Cardiac septum (tissue), 1 donor: ENCODE measurements around the gene PCDH15. TPM values are rescaled to one million over a fixed set of nuclear protein-coding genes. Genes with fewer than 3 reads are reported as not detected.

Source experiments
- DNase-seq: peaks from one replicate; pipeline ENCODE4 v3.0.0-alpha.2; 2020; ENCODE audit warnings: low spot score
- intact Hi-C: fragments of 100-400 bp; cut with DNase I; formaldehyde crosslinking; loops from one replicate; pipeline ENCODE4 v1.14.0; 2022
- long read RNA-seq: library from polyadenylated mRNA; unstranded; transcript quantifications from one replicate; pipeline ENCODE4 v2.0.0, GENCODE V29; 2021
- total RNA-seq: library from RNA; stranded (reverse); fragmentation: NEBNext Ultra II Directional; extraction: Animal tissue kit (Norgen Biotek cat#: 25700); gene quantifications from one replicate; pipeline ENCODE4 v1.2.1, GENCODE V29; 2021
- donor health status: DM: no; HTN: no; CAD: no.

The PCDH15 gene
- 0.57 TPM for total RNA-seq
- long read RNA-seq, partial matches to known transcripts: 0 of 1 reads
- long read RNA-seq, other reads (novel, unspliced or antisense): 1 of 1 reads

GRCh38 chr10:54800741-54801421, at the start of gene PCDH15:
Gene PCDH15 (minus strand): TSS chr10:54801231. CDS start chr10:54664262, 136,969 bp downstream.
- DNase-seq: no peak
- intact Hi-C loops: no loop called here

- intact Hi-C loops: no loop called here
- no peak for DNase-seq
Observed at GRCh38 chr10:54843932-54844331, 42.9 kb upstream of the PCDH15 start.

- no peak for DNase-seq
- intact Hi-C loops: no loop called here
Observed at GRCh38 chr10:54843085-54843646, 42.1 kb upstream of the PCDH15 start.

- intact Hi-C loops: no loop called here
- DNase-seq: no peak
Observed at GRCh38 chr10:54837479-54837878, 36.4 kb upstream of the PCDH15 start.

- intact Hi-C loops: no loop called here
- no peak for DNase-seq
Observed at GRCh38 chr10:54833029-54833428, 32.0 kb upstream of the PCDH15 start.

GRCh38 chr10:54826994-54827560, 26.0 kb upstream of the PCDH15 start:
- DNase-seq: no peak
- intact Hi-C loops: no loop called here

- intact Hi-C loops: no loop called here
- DNase-seq: no peak
Observed at GRCh38 chr10:54815583-54815982, 14.6 kb upstream of the PCDH15 start.

GRCh38 chr10:54808186-54808935, 7.3 kb upstream of the PCDH15 start:
- no peak for DNase-seq
- intact Hi-C loops: no loop called here

- intact Hi-C loops: no loop called here
- DNase-seq: no peak
Observed at GRCh38 chr10:54799506-54799905, 1.5 kb downstream of the PCDH15 start.

GRCh38 chr10:54797636-54798321, 3.3 kb downstream of the PCDH15 start:
- intact Hi-C loops: no loop called here
- no peak for DNase-seq

- intact Hi-C loops: no loop called here
- DNase-seq: no peak
Observed at GRCh38 chr10:54796881-54797280, 4.2 kb downstream of the PCDH15 start.

- DNase-seq: no peak
- intact Hi-C loops: no loop called here
Observed at GRCh38 chr10:54776622-54777021, 24.4 kb downstream of the PCDH15 start.

- intact Hi-C loops: no loop called here
- no peak for DNase-seq
Observed at GRCh38 chr10:54772468-54773122, 28.4 kb downstream of the PCDH15 start.

- intact Hi-C loops: no loop called here
- DNase-seq: no peak
Observed at GRCh38 chr10:54769051-54769450, 32.0 kb downstream of the PCDH15 start.

- no peak for DNase-seq
- intact Hi-C loops: no loop called here
Observed at GRCh38 chr10:54758791-54759190, 42.2 kb downstream of the PCDH15 start.

GRCh38 chr10:54749623-54750022, 51.4 kb downstream of the PCDH15 start:
- no peak for DNase-seq
- intact Hi-C loops: no loop called here

- DNase-seq: no peak
- intact Hi-C loops: no loop called here
Observed at GRCh38 chr10:54745436-54745835, 55.6 kb downstream of the PCDH15 start.

- intact Hi-C loops: no loop called here
- no peak for DNase-seq
Observed at GRCh38 chr10:54742416-54742815, 58.6 kb downstream of the PCDH15 start.

- intact Hi-C loops: no loop called here
Observed at GRCh38 chr10:54728511-54728910, 72.5 kb downstream of the PCDH15 start.

More at GRCh38 chr10:54728511-54728910, 72.5 kb downstream of the PCDH15 start:
- no peak for DNase-seq
